Lower leg skin (tissue), 3 donors: ENCODE measurements around the gene GNG12.

ENCODE experiments used
- POLR2A ChIP-seq, 2 donors: fragments of 450-650 bp; IDR thresholded peaks; one replicate each; pipeline ENCODE4 v1.6.1; 2016 to 2017; ENCODE audit warnings: antibody characterized with exemption in 2 of 2, mild to moderate bottlenecking in 1 of 2, moderate library complexity in 1 of 2
- TF ChIP-seq, protein P1 (sequence below), 3 donors: fragments of 450-650 bp; IDR thresholded peaks; one replicate each; pipeline ENCODE4 v1.5.1; 2016; ENCODE audit warnings: antibody characterized with exemption in 3 of 3, mild to moderate bottlenecking in 3 of 3, moderate library complexity in 2 of 3

DNA sequence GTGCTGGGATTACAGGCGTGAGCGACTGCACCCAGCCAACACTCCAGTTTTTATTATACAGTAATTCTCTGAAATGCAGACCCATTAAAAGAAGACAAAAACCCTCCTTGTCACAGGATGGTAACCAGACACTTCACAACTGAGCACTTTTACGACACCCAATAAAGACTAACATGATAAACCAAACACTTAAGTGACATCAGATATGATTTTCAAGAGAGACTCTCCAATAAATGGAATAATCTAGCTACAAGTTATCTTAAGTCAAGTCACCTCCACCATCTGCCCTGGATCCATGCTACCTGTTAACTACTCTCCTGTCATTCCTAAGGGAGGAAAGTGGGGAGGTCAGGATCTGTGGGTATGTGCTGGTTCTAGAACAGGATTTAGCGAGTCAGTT lies 5.6 kb downstream of the GNG12 start:
- TF ChIP-seq, protein P1, sequence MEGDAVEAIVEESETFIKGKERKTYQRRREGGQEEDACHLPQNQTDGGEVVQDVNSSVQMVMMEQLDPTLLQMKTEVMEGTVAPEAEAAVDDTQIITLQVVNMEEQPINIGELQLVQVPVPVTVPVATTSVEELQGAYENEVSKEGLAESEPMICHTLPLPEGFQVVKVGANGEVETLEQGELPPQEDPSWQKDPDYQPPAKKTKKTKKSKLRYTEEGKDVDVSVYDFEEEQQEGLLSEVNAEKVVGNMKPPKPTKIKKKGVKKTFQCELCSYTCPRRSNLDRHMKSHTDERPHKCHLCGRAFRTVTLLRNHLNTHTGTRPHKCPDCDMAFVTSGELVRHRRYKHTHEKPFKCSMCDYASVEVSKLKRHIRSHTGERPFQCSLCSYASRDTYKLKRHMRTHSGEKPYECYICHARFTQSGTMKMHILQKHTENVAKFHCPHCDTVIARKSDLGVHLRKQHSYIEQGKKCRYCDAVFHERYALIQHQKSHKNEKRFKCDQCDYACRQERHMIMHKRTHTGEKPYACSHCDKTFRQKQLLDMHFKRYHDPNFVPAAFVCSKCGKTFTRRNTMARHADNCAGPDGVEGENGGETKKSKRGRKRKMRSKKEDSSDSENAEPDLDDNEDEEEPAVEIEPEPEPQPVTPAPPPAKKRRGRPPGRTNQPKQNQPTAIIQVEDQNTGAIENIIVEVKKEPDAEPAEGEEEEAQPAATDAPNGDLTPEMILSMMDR (IDR thresholded peaks at IDR 0.05) = no peak
- no peak for TF ChIP-seq POLR2A (IDR thresholded peaks at IDR 0.05)
